Measurements from ENCODE around the gene METTL24.

Gene METTL24

GRCh38 chr6:110357664-110358552 lies at the start of gene METTL24:
METTL24 (minus strand) TSS chr6:110358349; CDS start chr6:110358272, 77 bp downstream.
- DNase-seq (ENCODE audit: low read depth in 4 of 4, low spot score in 1 of 4) = no peak

- no peak for DNase-seq (ENCODE audit: low read depth in 4 of 4, low spot score in 1 of 4)
Observed at GRCh38 chr6:110404607-110405006, 46.5 kb upstream of the METTL24 start.

GRCh38 chr6:110401585-110402176 lies 43.5 kb upstream of the METTL24 start:
- DNase-seq (ENCODE audit: low read depth in 4 of 4, low spot score in 1 of 4) = no peak

- no peak for DNase-seq (ENCODE audit: low read depth in 4 of 4, low spot score in 1 of 4)
Observed at GRCh38 chr6:110400208-110400607, 42.1 kb upstream of the METTL24 start.

- DNase-seq (ENCODE audit: low read depth in 4 of 4, low spot score in 1 of 4) = no peak
Observed at GRCh38 chr6:110399219-110400071, 41.3 kb upstream of the METTL24 start.

GRCh38 chr6:110398778-110399177 lies 40.6 kb upstream of the METTL24 start:
- no peak for DNase-seq (ENCODE audit: low read depth in 4 of 4, low spot score in 1 of 4)

- DNase-seq (ENCODE audit: low read depth in 4 of 4, low spot score in 1 of 4) = no peak
Observed at GRCh38 chr6:110395221-110395620, 37.1 kb upstream of the METTL24 start.

GRCh38 chr6:110394409-110394808 lies 36.3 kb upstream of the METTL24 start:
- DNase-seq (ENCODE audit: low read depth in 4 of 4, low spot score in 1 of 4) = no peak

- DNase-seq (ENCODE audit: low read depth in 4 of 4, low spot score in 1 of 4) = no peak
Observed at GRCh38 chr6:110392727-110393126, 34.6 kb upstream of the METTL24 start.

GRCh38 chr6:110390404-110390803 lies 32.3 kb upstream of the METTL24 start:
- DNase-seq (ENCODE audit: low read depth in 4 of 4, low spot score in 1 of 4) = no peak

GRCh38 chr6:110389689-110390382 lies 31.7 kb upstream of the METTL24 start:
- DNase-seq (ENCODE audit: low read depth in 4 of 4, low spot score in 1 of 4) = no peak

- DNase-seq (ENCODE audit: low read depth in 4 of 4, low spot score in 1 of 4) = no peak
Observed at GRCh38 chr6:110387986-110388385, 29.8 kb upstream of the METTL24 start.

- DNase-seq (ENCODE audit: low read depth in 4 of 4, low spot score in 1 of 4) = no peak
Observed at GRCh38 chr6:110385458-110385863, 27.3 kb upstream of the METTL24 start.

GRCh38 chr6:110378552-110378951 lies 20.4 kb upstream of the METTL24 start:
- no peak for DNase-seq (ENCODE audit: low read depth in 4 of 4, low spot score in 1 of 4)

GRCh38 chr6:110369066-110369465 lies 10.9 kb upstream of the METTL24 start:
- DNase-seq (ENCODE audit: low read depth in 4 of 4, low spot score in 1 of 4) = no peak

GRCh38 chr6:110368284-110368683 lies 10.1 kb upstream of the METTL24 start:
- no peak for DNase-seq (ENCODE audit: low read depth in 4 of 4, low spot score in 1 of 4)

- no peak for DNase-seq (ENCODE audit: low read depth in 4 of 4, low spot score in 1 of 4)
Observed at GRCh38 chr6:110367825-110368224, 9.7 kb upstream of the METTL24 start.

- DNase-seq (ENCODE audit: low read depth in 4 of 4, low spot score in 1 of 4) = no peak
Observed at GRCh38 chr6:110366975-110367374, 8.8 kb upstream of the METTL24 start.

- DNase-seq (ENCODE audit: low read depth in 4 of 4, low spot score in 1 of 4) = no peak
Observed at GRCh38 chr6:110366256-110366655, 8.1 kb upstream of the METTL24 start.

GRCh38 chr6:110364364-110365105 lies 6.4 kb upstream of the METTL24 start:
- DNase-seq (ENCODE audit: low read depth in 4 of 4, low spot score in 1 of 4) = no peak
